ENCODE measurements around the gene FAM229A.

FAM229A gene

GRCh38 chr1:32321712-32322291 lies 40.5 kb downstream of the FAM229A start:
- no peak for DNase-seq

GRCh38 chr1:32318127-32318869 lies 44.0 kb downstream of the FAM229A start:
- no peak for DNase-seq

GRCh38 chr1:32316903-32317277 lies 45.4 kb downstream of the FAM229A start:
- no peak for DNase-seq

GRCh38 chr1:32311709-32312393 lies 50.4 kb downstream of the FAM229A start:
- DNase-seq = no peak
